ENCODE data around the gene NHLH2.

DNA sequence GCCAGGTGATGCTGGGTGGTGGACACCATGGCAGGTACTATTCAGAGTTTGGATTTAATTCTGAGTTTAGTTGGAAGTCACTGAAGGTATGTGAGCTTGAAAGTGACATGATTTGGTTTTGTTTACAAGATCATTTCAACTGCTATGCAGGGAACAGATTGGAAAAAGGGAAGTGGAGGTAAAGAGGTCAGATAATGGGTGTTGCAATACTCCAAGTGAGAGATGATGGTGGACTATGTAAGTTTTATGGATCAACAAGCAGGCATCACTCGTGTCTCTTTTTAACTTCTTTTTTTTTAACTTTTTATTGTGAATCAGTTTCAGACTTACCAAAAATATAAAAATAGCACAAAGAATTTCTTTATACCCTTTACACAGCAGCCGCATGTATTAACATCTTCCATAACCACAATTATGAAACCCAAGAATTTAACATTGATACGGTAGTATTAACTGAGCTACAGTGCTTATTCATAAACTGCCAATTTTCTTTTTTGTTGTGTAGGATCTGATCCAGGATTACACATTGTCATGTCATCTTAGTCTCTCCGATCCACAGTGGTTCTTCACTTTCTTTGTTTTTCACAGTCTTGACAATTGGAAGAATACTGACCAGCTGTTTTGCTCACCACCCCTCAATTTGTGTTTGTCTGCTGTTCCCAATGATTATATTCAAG lies 24.9 kb upstream of the NHLH2 start:
- TF ChIP-seq, protein P1, sequence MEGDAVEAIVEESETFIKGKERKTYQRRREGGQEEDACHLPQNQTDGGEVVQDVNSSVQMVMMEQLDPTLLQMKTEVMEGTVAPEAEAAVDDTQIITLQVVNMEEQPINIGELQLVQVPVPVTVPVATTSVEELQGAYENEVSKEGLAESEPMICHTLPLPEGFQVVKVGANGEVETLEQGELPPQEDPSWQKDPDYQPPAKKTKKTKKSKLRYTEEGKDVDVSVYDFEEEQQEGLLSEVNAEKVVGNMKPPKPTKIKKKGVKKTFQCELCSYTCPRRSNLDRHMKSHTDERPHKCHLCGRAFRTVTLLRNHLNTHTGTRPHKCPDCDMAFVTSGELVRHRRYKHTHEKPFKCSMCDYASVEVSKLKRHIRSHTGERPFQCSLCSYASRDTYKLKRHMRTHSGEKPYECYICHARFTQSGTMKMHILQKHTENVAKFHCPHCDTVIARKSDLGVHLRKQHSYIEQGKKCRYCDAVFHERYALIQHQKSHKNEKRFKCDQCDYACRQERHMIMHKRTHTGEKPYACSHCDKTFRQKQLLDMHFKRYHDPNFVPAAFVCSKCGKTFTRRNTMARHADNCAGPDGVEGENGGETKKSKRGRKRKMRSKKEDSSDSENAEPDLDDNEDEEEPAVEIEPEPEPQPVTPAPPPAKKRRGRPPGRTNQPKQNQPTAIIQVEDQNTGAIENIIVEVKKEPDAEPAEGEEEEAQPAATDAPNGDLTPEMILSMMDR (IDR thresholded peaks at IDR 0.05), result no peak
- no peak for TF ChIP-seq POLR2A (IDR thresholded peaks at IDR 0.05)

All from body of pancreas (tissue), 4 donors.